ENCODE data around the gene FSHR.

GRCh38 chr2:49105506-49105905 is 48.8 kb downstream of the FSHR start:
- TF ChIP-seq EZH2phosphoT487 (IDR thresholded peaks at IDR 0.05) = no peak
- TF ChIP-seq, protein P1, sequence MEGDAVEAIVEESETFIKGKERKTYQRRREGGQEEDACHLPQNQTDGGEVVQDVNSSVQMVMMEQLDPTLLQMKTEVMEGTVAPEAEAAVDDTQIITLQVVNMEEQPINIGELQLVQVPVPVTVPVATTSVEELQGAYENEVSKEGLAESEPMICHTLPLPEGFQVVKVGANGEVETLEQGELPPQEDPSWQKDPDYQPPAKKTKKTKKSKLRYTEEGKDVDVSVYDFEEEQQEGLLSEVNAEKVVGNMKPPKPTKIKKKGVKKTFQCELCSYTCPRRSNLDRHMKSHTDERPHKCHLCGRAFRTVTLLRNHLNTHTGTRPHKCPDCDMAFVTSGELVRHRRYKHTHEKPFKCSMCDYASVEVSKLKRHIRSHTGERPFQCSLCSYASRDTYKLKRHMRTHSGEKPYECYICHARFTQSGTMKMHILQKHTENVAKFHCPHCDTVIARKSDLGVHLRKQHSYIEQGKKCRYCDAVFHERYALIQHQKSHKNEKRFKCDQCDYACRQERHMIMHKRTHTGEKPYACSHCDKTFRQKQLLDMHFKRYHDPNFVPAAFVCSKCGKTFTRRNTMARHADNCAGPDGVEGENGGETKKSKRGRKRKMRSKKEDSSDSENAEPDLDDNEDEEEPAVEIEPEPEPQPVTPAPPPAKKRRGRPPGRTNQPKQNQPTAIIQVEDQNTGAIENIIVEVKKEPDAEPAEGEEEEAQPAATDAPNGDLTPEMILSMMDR (IDR thresholded peaks at IDR 0.05) = no peak
